Measurements from ENCODE around the gene ZDHHC22. TPM values are rescaled to one million over a fixed set of nuclear protein-coding genes. Genes with fewer than 3 reads are reported as not detected.

Gene ZDHHC22
- not detected for total RNA-seq
- not detected for polyA plus RNA-seq

- peaks cover 37% of the 10 kb centered on the region for H3K27me3 ChIP-seq (ENCODE audit: insufficient read depth, low read length)
- CTCF ChIA-PET (ENCODE audit: partially characterized antibody), result no interaction called here
- peak within 1 kb of the TSS in 7 of 8 donors; percentile 49 to 81 (median 73) for H3K4me3 Mint-ChIP-seq
Measured at GRCh38 chr14:77141214-77142004, at the start of gene ZDHHC22. Gene ZDHHC22, minus strand, starts transcription at chr14:77141791. Its CDS starts 2,053 bp downstream, at chr14:77139738.

GRCh38 chr14:77190977-77191376 lies 49.4 kb upstream of the ZDHHC22 start:
- H3K27ac ChIP-seq (ENCODE audit: low read depth, low read length), result no peak overlapping the region
- H3K4me1 ChIP-seq (ENCODE audit: insufficient read depth, low read length), result no peaks in the 10 kb centered on the region
- Mint-ChIP-seq H3K27me3 (peaks cover 8 to 13% of the 10 kb centered on the region in 2 donors), H3K9me3 (peaks cover 0 to 2% (median 0%) of the 10 kb centered on the region in 8 donors), H3K4me1 (no peaks in the 10 kb centered on the region), H3K27ac (no peak overlapping the region), H3K4me3 (no peak overlapping the region), H3K36me3 (no peaks in the 10 kb centered on the region)
- ChIA-PET POLR2A (ENCODE audit: partially characterized antibody) (no interaction called here), CTCF (ENCODE audit: partially characterized antibody) (no interaction called here)
- no peaks in the 10 kb centered on the region for H3K36me3 ChIP-seq (ENCODE audit: insufficient read depth, low read length)
- intact Hi-C loops (cut with micrococcal nuclease), result no loop called here
- no peak for DNase-seq
- no peaks in the 10 kb centered on the region for H3K9me3 ChIP-seq (ENCODE audit: control insufficient read depth in 1 of 2, low read length in 2 of 2)
- no peak overlapping the region for H3K4me3 ChIP-seq (ENCODE audit: low read length in 2 of 2)
- no peaks in the 10 kb centered on the region for H3K27me3 ChIP-seq (ENCODE audit: insufficient read depth, low read length)

More at GRCh38 chr14:77141214-77142004, at the start of gene ZDHHC22:
- H3K27ac Mint-ChIP-seq, result no peak within 1 kb of the TSS
- H3K36me3 ChIP-seq (ENCODE audit: insufficient read depth, low read length), result no peaks in the 10 kb centered on the region
- H3K4me3 ChIP-seq (ENCODE audit: low read length in 2 of 2), result no peak within 1 kb of the TSS
- intact Hi-C loops (cut with micrococcal nuclease), result no loop called here
- DNase-seq, result no peak
- H3K4me1 Mint-ChIP-seq, result peaks cover 11 to 41% (median 16%) of the 10 kb centered on the region in 4 donors
- no peaks in the 10 kb centered on the region for H3K9me3 ChIP-seq (ENCODE audit: control insufficient read depth in 1 of 2, low read length in 2 of 2)
- POLR2A ChIA-PET (ENCODE audit: partially characterized antibody), result no interaction called here
- H3K4me1 ChIP-seq (ENCODE audit: insufficient read depth, low read length), result peaks cover 20% of the 10 kb centered on the region
- H3K27me3 Mint-ChIP-seq, result peaks cover 52 to 63% of the 10 kb centered on the region in 2 donors
- H3K36me3 Mint-ChIP-seq, result no peaks in the 10 kb centered on the region
- H3K27ac ChIP-seq (ENCODE audit: low read depth, low read length), result no peak within 1 kb of the TSS
- H3K9me3 Mint-ChIP-seq, result no peaks in the 10 kb centered on the region

GRCh38 chr14:77189479-77189878 lies 47.9 kb upstream of the ZDHHC22 start:
- no peak overlapping the region for H3K27ac ChIP-seq (ENCODE audit: low read depth, low read length)
- Mint-ChIP-seq H3K27ac (no peak overlapping the region), H3K36me3 (no peaks in the 10 kb centered on the region), H3K27me3 (peaks cover 6 to 15% of the 10 kb centered on the region in 2 donors), H3K4me3 (no peak overlapping the region), H3K4me1 (no peaks in the 10 kb centered on the region), H3K9me3 (peaks cover 0 to 2% (median 0%) of the 10 kb centered on the region in 8 donors)
- ChIA-PET POLR2A (ENCODE audit: partially characterized antibody) (no interaction called here), CTCF (ENCODE audit: partially characterized antibody) (interaction anchor here (0.6 kb wide), 1 partner anchor 26 kb away, joined by 4 read pairs; no protein-coding TSS in a partner anchor)
- H3K9me3 ChIP-seq (ENCODE audit: control insufficient read depth in 1 of 2, low read length in 2 of 2), result no peaks in the 10 kb centered on the region
- intact Hi-C loops (cut with micrococcal nuclease), result no loop called here
- no peak overlapping the region for H3K4me3 ChIP-seq (ENCODE audit: low read length in 2 of 2)
- no peaks in the 10 kb centered on the region for H3K4me1 ChIP-seq (ENCODE audit: insufficient read depth, low read length)
- no peaks in the 10 kb centered on the region for H3K36me3 ChIP-seq (ENCODE audit: insufficient read depth, low read length)
- no peaks in the 10 kb centered on the region for H3K27me3 ChIP-seq (ENCODE audit: insufficient read depth, low read length)
- no peak for DNase-seq

GRCh38 chr14:77187649-77188012 lies 46.0 kb upstream of the ZDHHC22 start:
- ChIA-PET CTCF (ENCODE audit: partially characterized antibody) (no interaction called here), POLR2A (ENCODE audit: partially characterized antibody) (no interaction called here)
- H3K9me3 Mint-ChIP-seq, result peaks cover 0 to 1% (median 0%) of the 10 kb centered on the region in 8 donors
- H3K4me3 Mint-ChIP-seq, result no peak overlapping the region
- no peaks in the 10 kb centered on the region for H3K27me3 ChIP-seq (ENCODE audit: insufficient read depth, low read length)
- H3K36me3 ChIP-seq (ENCODE audit: insufficient read depth, low read length), result no peaks in the 10 kb centered on the region
- H3K36me3 Mint-ChIP-seq, result no peaks in the 10 kb centered on the region
- intact Hi-C loops (cut with micrococcal nuclease), result no loop called here
- H3K4me1 Mint-ChIP-seq, result peaks cover 3 to 4% (median 3%) of the 10 kb centered on the region in 4 donors
- DNase-seq, result no peak
- no peak overlapping the region for H3K27ac ChIP-seq (ENCODE audit: low read depth, low read length)
- H3K4me3 ChIP-seq (ENCODE audit: low read length in 2 of 2), result no peak overlapping the region
- peaks cover 8 to 21% of the 10 kb centered on the region in 2 donors for H3K27me3 Mint-ChIP-seq
- H3K9me3 ChIP-seq (ENCODE audit: control insufficient read depth in 1 of 2, low read length in 2 of 2), result no peaks in the 10 kb centered on the region
- H3K4me1 ChIP-seq (ENCODE audit: insufficient read depth, low read length), result peaks cover 5% of the 10 kb centered on the region
- no peak overlapping the region for H3K27ac Mint-ChIP-seq

- Mint-ChIP-seq H3K36me3 (no peaks in the 10 kb centered on the region), H3K4me3 (no peak overlapping the region), H3K27me3 (peaks cover 9 to 21% of the 10 kb centered on the region in 2 donors), H3K4me1 (peaks cover 4 to 9% (median 6%) of the 10 kb centered on the region in 4 donors), H3K27ac (no peak overlapping the region), H3K9me3 (no peaks in the 10 kb centered on the region)
- H3K27ac ChIP-seq (ENCODE audit: low read depth, low read length), result no peak overlapping the region
- H3K27me3 ChIP-seq (ENCODE audit: insufficient read depth, low read length), result no peaks in the 10 kb centered on the region
- H3K4me1 ChIP-seq (ENCODE audit: insufficient read depth, low read length), result peaks cover 10% of the 10 kb centered on the region
- ChIA-PET POLR2A (ENCODE audit: partially characterized antibody) (no interaction called here), CTCF (ENCODE audit: partially characterized antibody) (no interaction called here)
- H3K4me3 ChIP-seq (ENCODE audit: low read length in 2 of 2), result no peak overlapping the region
- intact Hi-C loops (cut with micrococcal nuclease), result no loop called here
- H3K36me3 ChIP-seq (ENCODE audit: insufficient read depth, low read length), result no peaks in the 10 kb centered on the region
- no peak for DNase-seq
- no peaks in the 10 kb centered on the region for H3K9me3 ChIP-seq (ENCODE audit: control insufficient read depth in 1 of 2, low read length in 2 of 2)
Measured at GRCh38 chr14:77186911-77187648, 45.5 kb upstream of the ZDHHC22 start.

- intact Hi-C loops (cut with micrococcal nuclease), result no loop called here
- no peaks in the 10 kb centered on the region for H3K36me3 Mint-ChIP-seq
- no peak overlapping the region for H3K4me3 Mint-ChIP-seq
- ChIA-PET POLR2A (ENCODE audit: partially characterized antibody) (no interaction called here), CTCF (ENCODE audit: partially characterized antibody) (no interaction called here)
- no peaks in the 10 kb centered on the region for H3K9me3 Mint-ChIP-seq
- H3K27ac Mint-ChIP-seq, result no peak overlapping the region
- Histone ChIP-seq H3K4me1 (ENCODE audit: insufficient read depth, low read length) (peaks cover 18% of the 10 kb centered on the region), H3K36me3 (ENCODE audit: insufficient read depth, low read length) (no peaks in the 10 kb centered on the region), H3K9me3 (ENCODE audit: control insufficient read depth in 1 of 2, low read length in 2 of 2) (no peaks in the 10 kb centered on the region), H3K27me3 (ENCODE audit: insufficient read depth, low read length) (no peaks in the 10 kb centered on the region), H3K27ac (ENCODE audit: low read depth, low read length) (no peak overlapping the region), H3K4me3 (ENCODE audit: low read length in 2 of 2) (no peak overlapping the region)
- H3K4me1 Mint-ChIP-seq, result peaks cover 5 to 20% (median 11%) of the 10 kb centered on the region in 4 donors
- no peak for DNase-seq
- H3K27me3 Mint-ChIP-seq, result peaks cover 8 to 23% of the 10 kb centered on the region in 2 donors
Measured at GRCh38 chr14:77185093-77185465, 43.5 kb upstream of the ZDHHC22 start.

GRCh38 chr14:77184396-77185092 lies 43.0 kb upstream of the ZDHHC22 start:
- CTCF ChIA-PET (ENCODE audit: partially characterized antibody), result no interaction called here
- POLR2A ChIA-PET (ENCODE audit: partially characterized antibody), result no interaction called here

More at GRCh38 chr14:77184396-77185092, 43.0 kb upstream of the ZDHHC22 start:
- Mint-ChIP-seq H3K4me1 (peaks cover 5 to 20% (median 11%) of the 10 kb centered on the region in 4 donors), H3K9me3 (no peaks in the 10 kb centered on the region), H3K27me3 (peaks cover 8 to 20% of the 10 kb centered on the region in 2 donors), H3K36me3 (no peaks in the 10 kb centered on the region), H3K27ac (no peak overlapping the region), H3K4me3 (peak overlapping the region in 2 of 8 donors; percentile 12 to 40)
- H3K9me3 ChIP-seq (ENCODE audit: control insufficient read depth in 1 of 2, low read length in 2 of 2), result no peaks in the 10 kb centered on the region
- peaks cover 18% of the 10 kb centered on the region for H3K4me1 ChIP-seq (ENCODE audit: insufficient read depth, low read length)
- intact Hi-C loops (cut with micrococcal nuclease), result no loop called here
- H3K4me3 ChIP-seq (ENCODE audit: low read length in 2 of 2), result no peak overlapping the region
- no peaks in the 10 kb centered on the region for H3K36me3 ChIP-seq (ENCODE audit: insufficient read depth, low read length)
- no peaks in the 10 kb centered on the region for H3K27me3 ChIP-seq (ENCODE audit: insufficient read depth, low read length)
- no peak for DNase-seq
- no peak overlapping the region for H3K27ac ChIP-seq (ENCODE audit: low read depth, low read length)
